Ovary (tissue), 3 donors: ENCODE results near the gene KCMF1.

Experiments
- CTCF ChIP-seq, 3 donors: fragments of 450-650 bp in 2 of 3; fragments of 200-600 bp in 1 of 3; IDR thresholded peaks; one replicate each; pipeline versions ENCODE4 v1.5.1 to v1.8.0; 2016 to 2022; ENCODE audit warnings: antibody characterized with exemption in 3 of 3, mild to moderate bottlenecking in 1 of 3
- EP300 ChIP-seq: sonication (generic); formaldehyde crosslinking; IDR thresholded peaks from one replicate; pipeline ENCODE4 v1.6.1; 2017; ENCODE audit warnings: antibody characterized with exemption
- POLR2A ChIP-seq: fragments of 450-650 bp; IDR thresholded peaks from one replicate; pipeline ENCODE4 v1.6.1; 2017; ENCODE audit warnings: antibody characterized with exemption, mild to moderate bottlenecking, moderate library complexity
- donor health status: DM: no; HTN: no; CAD: no.

GRCh38 chr2:84980263-84980983 lies 9.5 kb downstream of the KCMF1 start:
- TF ChIP-seq POLR2A (no peak), CTCF (IDR thresholded peaks at IDR 0.05) (no peak), EP300 (no peak)
